DMS153 treated with DMSO at 0.1 percent for 48 hours (cell line): ENCODE results near the gene RFX4.
"Not testable (repeated sequence)": the region's sequence is repeated elsewhere in the genome, so short reads cannot be mapped to it uniquely, and the experiment has no call there.

Experiments
- DNase-seq: peaks from one replicate; lab custom pipeline; 2025; ENCODE audit not compliant: unreplicated experiment; lab: John Stamatoyannopoulos, UW

RFX4 gene

DNA sequence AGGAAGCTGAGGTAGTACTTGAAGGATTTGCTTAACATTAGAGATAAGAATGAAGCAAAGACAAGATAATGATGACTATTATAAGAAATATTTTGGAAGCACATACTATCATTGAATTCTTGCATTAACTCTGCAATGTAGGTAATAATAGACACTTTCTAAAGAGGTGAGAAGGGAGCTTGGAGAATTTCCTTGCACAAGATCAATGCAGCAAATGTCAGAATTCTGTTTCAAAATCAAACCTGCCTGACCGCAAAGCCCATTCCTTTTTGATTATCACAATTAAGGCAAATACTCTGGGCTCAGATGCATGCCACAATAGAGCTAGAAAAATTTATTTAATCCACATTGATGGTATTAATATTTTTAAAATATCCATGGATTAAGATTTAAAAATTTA is 141.3 kb downstream of the RFX4 start:
- no peak for DNase-seq

DNA sequence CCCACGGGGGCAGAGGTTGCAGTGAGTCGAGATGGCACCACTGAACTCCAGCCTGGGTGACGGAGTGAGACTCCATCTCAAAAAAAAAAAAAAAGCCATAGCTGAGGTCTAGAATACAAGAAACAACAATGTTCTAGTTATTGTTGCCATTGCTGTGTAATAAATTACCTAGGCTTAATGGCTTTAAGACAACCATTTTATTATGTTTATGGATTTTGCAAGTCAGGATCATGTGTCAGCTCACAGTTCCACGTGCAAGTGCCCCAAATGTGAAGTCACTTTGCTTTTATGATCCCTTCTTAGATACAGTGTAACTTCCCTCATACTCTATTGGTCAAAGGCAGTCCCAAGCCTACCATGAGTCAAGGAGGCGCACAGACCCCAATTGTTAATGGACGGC is 142.1 kb downstream of the RFX4 start:
- DNase-seq, result no peak

DNA sequence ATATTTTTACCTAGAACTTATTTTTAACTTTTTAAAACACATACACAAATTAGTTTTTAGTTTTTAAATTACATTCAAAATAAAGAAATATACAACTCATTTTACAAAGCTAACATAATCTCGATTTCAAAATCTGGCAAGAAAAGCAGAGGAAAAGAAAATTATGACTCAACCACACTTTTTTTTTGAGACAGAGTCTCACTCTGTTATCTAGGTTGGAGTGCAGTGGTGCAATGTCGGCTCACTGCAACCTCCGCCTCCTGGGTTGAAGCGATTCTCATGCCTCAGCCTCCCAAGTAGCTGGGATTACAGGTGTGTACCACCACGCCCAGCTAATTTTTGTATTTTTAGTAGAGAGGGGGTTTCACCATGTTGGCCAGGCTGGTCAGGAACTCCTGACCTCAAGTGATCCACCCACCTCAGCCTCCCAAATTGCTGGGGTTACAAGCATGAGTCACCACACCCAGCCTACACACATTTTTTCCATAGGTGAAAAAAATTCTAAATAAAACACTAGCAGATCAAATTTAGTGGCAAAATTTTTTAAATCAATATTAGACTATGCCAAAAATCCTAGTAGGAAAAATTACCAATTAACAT is 143.9 kb downstream of the RFX4 start:
- DNase-seq, result not testable (repeated sequence)

DNA sequence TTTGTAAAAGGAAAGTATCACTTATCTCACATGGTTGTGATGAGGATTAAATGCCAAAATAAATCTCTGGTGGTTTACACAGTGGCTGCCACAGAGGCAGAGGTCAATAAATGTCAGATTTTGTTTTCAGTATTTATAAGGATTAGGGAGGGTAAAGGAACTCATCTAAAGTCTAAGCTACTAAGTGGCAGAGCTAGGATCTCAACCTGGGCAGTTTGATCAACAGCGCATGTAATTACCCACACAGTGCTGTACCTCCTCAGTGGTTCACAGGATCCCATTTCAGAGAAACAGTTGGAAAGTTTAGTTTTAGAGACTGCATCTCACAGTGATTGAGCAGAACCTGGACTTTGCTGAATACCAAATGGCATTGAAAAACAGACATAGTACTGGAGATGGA is 146.8 kb downstream of the RFX4 start:
- no peak for DNase-seq

DNA sequence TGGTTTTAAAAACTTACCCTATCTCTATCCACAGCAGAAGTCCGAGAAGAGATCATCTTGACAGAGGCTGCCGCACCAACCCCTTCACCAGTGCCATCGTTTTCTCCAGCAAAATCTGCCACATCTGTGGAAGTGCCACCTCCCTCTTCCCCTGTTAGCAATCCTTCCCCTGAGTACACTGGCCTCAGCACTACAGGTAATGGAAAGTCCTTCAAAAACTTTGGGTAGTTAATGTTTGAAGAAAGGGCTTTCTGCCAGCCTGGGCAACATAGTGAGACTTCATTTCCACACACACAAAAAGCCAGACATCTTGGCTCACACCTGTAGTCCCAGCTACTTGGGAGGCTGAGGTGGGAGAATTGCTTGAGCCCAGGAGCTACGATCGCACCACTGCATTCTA is 150.1 kb downstream of the RFX4 start:
- no peak for DNase-seq

DNA sequence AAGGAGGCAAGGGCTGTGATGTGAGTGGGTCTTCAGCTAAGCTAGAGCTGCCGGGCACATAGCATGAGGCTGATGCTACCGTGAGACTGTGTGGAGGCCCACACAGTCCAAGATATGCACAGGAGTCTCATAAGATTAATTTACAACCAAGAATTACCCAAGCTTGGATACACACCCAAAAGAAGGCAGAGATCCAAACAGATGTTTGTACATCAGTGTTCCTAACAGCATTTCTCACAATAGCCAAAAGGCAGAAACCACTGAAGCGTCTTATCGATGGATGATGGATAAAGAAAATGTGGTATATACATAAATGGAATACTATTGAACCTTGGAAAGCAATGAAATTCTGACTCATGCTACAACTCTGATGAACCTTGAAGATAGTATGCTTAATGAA is 150.9 kb downstream of the RFX4 start:
- DNase-seq, result no peak

DNA sequence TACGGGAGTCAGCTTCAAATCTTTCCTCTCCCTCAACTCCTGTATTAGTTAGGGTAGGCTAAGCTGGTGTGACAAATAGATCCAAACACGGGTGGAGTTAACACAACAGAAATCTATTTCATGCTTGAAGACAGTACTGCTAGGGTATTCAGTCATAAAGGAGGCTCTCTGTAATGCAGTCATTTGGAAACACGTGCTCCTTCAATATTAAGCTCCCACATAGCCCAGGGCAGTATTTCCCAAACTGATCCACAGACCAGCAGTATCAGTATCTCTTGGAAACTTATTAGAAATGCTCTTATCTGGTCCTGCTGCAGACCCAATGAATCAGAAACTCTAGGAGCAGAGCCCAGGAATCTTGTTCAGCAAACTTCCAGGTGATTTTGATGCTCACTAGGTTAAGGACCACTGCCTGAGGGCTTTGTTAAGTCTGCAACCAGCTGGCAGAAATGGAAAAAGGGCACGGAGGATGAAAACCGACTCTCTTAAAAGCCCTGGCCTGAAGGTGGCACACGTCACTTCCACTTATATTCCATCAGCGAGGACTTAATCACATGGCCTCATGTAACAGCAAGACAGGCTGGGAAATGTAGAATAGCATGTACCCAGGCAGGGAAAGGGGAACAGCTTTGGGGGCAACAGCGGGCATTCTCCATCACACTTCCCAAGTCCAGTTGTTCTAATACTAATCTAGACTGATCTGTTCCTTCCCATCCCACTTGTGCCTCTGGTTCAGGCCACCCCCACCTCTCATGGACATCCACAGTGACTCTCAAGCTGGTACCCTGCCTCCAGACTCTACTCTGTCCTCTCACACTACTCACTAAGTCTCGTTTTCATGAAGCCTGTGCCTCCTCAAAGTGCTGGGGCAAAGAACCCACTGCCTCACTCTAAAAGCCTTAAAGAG is 153.5 kb downstream of the RFX4 start:
- DNase-seq, result no peak

DNA sequence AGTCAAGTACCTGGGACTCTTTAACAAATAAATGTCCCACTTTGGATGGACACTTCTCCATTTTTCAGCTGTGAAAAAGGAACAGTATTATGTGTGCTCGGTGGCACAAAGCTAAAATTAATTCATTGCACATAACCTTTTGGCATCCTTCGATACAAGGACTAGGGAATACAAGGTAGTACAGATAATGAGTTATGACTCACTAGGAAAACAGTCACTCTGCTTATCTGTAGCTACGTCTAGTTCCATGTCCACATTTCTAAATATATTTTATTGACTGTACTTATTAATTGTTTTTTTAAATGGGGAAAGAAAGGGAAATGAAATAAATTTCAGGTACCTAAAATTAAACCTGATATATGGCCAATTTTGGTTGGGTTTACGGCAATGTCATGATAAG is 156.5 kb downstream of the RFX4 start:
- DNase-seq, result no peak

DNA sequence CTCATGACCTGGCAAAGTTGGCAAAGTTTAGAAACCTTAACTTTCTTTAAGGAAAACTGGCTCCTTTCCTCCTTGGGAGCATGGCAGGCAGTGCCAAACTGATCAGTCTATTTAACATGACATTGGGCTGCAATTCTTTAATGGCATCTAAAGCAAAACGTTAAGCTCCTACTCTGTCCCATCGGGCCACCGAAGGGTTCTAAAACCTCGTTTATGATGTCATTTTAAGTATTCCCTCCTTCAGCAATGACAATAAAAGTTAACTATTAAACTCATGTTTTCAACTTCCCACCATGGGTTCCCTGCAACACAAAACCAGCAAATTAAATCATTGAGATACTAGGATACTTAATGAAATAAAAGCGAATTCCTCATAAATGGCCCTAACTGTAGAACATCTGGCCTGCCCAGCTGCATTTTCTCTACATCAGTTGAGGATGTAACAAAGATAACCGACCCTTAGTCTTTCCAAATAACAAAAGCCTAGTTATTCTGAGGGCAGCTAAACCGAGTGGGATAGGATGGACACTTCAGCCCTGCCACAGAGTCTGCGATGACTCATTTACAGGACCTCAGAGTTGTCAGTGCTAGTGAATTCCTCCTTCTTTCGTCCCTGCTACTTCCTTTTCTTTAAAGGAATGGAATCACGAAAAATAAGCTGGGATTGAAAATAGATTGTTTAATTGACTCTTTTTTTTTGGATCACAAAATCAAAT is 157.2 kb downstream of the RFX4 start:
- DNase-seq, result no peak

DNA sequence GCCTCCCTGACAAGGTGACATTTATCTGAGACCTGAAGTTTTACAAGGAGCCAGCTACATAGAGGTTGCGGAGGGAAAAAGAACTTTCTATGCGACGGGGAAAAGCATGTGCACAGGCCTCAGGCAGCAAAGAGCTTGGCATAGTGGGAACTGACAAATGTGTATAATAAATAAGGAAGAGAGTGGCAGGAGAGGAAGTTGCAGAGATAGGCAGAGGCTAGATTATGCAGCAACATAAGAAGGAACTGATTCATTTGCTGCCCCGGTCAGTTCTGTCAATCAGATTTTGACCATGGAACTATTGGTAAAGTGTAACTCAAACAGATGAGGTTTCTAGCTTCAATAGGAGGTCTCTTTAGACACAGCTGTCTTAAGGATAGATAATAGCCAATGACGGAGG is 158.0 kb downstream of the RFX4 start:
- no peak for DNase-seq

DNA sequence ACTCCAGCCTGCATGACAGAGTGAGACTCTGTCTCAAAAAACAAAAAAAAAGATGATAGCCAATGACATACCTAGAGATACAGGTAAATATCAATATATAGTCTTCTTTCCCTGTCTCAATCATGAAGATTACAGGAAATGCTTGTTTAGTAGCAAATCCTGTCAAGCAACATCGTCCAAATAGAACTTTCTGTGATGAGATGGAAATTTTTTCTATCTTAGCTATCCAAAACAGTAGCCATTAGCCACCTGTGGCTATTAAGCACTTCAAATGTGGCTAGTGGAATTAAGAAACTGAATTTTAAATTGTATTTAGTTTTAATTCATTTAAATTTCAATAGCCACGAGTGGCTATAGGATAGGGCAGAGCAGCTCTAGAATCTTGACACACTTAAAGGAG is 158.4 kb downstream of the RFX4 start:
- DNase-seq, result no peak

DNA sequence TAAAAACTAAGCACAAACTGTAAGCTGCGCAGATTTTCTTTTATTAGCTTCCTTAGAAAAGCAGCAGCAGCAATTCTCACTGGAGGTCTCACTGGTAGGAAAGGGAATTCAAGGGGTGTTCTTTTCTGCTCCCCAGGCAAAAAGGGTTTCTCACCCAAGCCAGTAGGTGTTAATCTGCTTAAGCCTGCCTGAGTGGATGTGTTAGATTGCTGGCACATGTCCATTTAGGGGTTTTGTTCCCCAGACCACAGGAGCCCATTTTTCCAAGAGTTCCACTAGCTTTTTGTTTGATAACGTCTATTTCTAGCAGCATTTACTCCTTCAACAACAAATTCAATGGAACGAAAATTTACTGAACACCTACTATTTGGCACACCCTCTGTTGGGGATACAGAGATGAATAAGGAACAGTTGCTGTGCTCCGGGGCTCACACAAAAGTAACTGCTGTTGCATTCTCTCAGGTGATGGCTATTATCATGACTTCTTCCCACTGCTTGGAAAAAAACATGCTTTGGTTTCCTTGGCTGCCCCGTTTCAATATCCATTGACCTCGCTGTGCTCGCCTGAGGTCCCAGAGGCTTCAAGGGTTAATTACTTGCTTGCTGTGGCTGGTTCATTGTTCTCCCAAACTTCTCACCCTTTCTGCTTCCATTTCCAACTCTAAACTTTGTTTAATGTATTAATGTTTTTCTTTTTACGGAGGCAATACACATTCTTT is 160.6 kb downstream of the RFX4 start:
- no peak for DNase-seq

DNA sequence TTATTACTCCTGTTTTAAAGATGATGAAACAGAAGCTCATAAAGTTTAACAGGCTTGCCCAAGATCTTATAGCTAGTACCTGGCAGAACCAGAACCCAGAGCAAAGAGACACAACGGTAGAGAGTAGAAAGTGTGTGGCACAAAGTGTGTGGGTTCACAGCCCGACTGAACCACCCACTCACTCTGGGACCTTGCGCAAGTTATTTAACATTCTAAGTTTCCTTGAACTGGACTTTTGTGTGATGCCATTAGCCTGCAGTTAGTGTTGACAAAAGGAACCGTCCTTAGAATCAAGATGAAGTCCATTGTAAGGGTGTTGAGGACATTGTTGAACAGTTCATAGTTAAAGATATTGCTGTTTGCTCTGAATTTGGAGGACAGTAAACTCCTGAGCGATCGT is 161.8 kb downstream of the RFX4 start:
- no peak for DNase-seq

DNA sequence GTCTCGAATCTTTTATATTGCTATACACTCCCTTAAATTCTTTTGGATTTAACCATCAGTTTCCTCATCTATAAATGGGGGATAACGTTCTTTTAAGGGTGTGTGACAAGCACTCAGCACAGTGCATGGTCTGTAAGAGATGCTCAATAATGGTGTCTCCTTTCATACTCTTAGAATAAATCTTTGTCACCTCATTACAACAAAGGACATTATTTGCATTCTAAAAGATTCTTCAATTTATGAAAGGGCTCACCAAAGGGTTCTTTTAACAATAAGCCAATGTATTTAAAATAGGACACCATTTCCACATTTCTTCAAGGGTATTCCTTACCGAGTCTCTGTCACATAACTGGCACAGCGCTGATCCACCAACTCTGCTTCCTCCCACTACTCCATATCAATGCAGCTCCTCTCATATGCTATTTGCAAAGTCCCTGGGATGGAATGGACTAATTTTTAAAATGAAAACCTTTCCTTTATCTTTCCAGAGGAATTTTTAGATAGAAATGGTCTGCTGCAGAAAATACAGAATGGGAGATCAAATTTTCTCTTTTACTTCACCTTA is 162.5 kb downstream of the RFX4 start:
- DNase-seq, result no peak

DNA sequence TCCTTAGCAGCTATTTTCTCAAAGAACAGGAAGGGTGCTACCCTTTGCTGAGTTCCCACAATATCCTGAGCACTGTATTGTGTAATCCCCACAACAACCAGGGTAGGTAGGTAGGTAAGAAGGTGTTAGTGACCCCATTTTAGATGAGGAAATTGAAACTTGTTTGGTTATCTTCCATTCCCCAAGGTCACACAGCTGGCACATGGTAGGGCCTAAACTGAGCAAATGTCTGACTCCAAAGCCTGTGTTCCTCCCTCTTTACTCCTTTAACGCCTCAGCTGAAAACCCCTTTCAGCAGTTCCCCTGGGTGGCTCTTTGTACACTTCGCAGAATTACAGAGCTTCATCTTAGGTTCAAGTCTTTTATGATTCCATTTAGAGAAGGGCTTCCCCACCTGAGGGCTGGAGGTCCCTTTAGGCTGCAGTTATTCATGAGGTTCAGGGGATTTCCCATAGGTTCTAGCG is 165.2 kb downstream of the RFX4 start:
- no peak for DNase-seq

DNA sequence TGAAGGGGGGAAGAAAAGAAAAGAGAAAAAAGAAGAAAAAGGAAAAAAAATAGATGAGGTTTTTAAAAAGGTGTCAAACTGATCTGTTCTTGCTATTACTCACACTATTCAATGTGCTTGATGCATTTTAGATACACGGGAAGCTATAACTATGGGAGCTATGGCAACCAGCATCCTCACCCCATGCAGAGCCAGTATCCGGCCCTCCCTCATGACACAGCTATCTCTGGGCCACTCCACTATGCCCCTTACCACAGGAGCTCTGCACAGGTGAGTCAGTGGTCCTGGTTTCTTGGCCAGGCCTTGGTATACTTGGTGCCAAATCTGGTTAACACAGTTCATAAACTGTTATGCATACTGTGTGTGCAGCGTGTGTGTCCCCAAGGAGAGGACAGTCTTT is 167.7 kb downstream of the RFX4 start:
- DNase-seq, result no peak

DNA sequence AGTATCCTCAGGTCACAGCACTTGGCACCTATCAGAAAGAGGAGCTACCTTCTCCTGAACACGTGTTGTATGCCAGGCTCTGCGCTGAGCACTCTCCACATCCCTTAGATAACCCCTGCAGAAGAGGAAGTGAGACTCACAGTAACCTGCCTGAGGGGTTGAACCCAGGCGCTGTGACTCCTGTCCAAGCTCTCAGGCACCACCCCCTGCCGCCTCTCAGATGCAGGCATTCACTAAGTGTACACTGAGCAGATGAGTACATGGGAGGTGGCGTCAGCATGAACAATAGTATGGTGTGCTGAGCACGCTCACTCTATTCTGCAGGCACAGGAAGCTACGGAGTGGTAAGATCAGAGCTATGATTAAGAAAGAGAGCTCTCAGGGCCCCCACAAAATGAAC is 170.7 kb downstream of the RFX4 start:
- DNase-seq, result no peak

DNA sequence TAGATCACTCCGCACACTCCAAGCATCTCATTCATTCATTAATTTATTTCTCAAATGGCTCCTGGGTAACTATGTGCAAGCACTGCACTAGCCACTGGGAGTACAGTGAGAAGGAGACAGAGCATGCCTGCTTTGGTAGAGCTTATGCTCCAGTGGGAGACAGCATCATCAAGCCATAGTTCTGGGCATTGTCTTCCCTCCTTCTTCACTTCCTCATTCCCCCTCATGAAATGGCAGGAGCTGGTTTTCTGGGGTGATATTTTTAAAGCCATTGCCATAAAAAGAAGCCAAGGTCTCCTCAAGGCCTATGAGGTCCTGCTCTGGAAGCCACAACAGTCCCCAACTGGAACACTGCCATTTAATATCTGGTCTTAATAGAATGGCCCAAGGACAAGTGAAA is 171.5 kb downstream of the RFX4 start:
- no peak for DNase-seq

DNA sequence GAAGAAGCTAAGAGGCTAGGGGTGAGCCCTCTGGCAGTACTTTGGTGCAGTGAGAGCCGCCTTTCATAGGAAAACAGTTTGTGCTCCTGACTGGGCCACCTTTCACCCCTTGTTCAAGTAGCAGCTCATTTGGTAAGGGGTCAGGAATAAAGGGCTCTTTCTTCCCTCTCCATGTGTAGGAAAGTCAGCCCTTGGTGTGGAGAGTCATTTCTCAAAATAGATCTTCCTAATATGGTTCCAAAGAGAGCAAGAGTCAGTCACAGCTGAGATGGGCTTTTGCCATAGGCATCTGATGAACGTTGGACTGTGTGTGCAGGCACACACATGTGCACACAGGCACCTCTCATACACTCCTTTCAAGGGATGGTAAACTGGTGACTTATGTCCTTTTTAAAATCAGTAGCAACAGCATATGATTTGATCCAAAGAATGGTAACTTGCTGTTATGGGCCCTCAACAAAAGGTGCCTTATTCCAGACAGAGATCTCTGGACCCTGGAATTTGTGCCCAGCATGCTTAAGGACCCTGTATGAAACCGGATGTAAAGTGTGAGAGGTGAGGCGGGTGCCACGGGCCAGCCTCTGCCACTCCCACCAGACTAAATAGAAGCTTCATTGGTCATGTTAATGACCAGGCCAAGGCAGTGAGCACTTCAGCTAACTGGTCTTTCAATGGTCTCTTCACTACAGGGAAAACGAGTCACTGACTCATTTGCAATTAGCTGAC is 175.0 kb downstream of the RFX4 start:
- DNase-seq, result no peak

DNA sequence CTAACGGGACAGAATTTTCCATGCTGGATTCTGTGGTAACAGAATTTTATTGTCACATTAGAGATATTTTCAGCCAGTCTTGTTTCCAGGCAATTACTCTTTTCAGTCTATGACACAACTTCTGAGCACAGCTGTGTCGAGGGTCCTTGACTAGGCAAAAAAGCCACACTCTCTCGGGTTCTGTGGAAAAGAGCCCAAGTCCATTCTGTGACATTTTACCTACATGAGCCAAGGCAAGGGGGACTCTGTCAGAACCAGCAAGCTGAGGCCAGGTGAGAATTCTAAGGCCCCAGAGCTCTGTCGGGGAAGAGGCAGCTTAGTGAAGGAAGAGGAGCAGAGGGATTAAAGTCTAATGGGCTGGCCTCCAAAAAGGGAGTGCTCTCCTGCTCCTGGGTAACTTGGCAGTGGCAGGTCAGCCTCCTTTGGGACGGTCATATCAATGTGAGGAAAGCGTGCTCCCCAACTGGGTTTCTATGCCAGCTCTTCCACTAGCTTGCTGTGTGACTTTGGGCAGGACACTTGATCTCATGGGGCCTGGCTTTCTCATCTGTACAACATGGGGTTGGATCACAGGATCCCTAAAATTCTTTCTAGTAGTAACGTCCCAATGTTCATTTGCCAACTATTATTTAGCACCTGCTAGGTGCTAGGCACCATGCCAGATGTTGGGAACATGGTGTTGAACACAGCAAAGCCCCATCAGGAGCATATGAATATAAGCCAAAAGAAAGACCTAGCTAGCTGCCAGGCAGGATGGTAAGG is 175.7 kb downstream of the RFX4 start:
- no peak for DNase-seq
